M059J (cell line): ENCODE data around the gene ITGBL1. TPM values are rescaled to one million over a fixed set of nuclear protein-coding genes. Genes with fewer than 3 reads are reported as not detected.

Experiments
- DNase-seq: peaks from one replicate; pipeline ENCODE4 v3.0.0-alpha.2; 2012; ENCODE audit warnings: low read depth
- total RNA-seq: library from RNA; depleted of rRNA; stranded (reverse); fragments of >200 nt; shearing (Covaris generic); gene quantifications from 2 replicates; pipeline ENCODE4 v1.2.3, GENCODE V29; 2014; rRNA removed

ITGBL1 gene
- total RNA-seq, result 13.9 and 21.4 TPM in 2 replicates

GRCh38 chr13:101452519-101453485, at the start of gene ITGBL1:
TSS of gene ITGBL1 (plus strand) at chr13:101452675. CDS start at chr13:101452834, 159 bp downstream.
- peak; percentile 29 for DNase-seq

GRCh38 chr13:101406791-101407190, 45.7 kb upstream of the ITGBL1 start:
- DNase-seq, result no peak

GRCh38 chr13:101408154-101408553, 44.3 kb upstream of the ITGBL1 start:
- DNase-seq, result no peak

DNA sequence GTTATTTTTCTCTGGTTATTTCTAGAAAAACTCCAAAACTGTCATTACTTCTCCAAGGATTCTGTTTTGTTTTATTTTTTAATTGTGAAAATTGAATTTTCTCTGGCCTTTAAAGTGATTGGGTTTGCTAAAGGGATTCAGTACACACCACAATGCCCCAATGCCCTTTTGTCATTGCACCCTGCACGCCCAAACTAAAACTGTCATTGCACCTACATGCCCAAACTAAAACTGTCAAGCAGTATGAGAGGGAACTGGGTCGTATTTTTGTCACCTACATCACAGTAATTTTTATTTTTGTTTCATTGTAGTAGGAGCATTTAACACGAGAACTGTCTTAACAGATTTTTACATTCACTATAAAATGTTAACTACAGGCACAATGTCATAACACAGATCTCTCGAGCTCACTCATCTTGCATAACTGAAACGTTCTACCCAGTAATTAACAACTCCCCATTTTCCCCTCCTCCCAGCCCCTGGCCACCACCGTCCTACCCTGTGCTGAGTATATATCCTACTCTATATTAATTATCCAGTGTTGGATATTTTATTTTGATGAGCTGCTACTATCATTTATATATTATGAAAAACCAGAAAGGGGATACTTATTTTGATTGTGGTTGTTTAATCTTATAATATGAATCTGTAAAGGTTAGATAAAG, 43.4 kb upstream of the ITGBL1 start:
- DNase-seq, result no peak

DNA sequence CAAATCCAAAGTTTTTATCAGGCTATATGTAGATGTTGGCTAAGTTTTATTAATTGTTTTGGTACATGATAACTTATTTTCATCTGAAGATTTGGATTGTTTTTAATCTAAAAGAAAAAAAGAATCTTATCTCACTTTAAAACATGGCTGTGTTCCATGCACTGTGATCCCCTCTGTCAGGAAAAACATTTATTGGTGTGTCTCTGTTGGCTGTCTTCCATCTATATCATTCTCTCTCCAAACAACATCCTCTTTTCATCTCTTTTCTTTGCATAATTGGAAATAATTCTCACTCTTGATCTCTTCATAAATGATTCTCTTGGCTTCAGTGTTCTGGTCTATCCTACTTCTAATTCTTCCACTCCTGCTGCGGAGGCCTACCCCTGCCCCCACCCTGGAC, 40.4 kb upstream of the ITGBL1 start:
- no peak for DNase-seq

DNA sequence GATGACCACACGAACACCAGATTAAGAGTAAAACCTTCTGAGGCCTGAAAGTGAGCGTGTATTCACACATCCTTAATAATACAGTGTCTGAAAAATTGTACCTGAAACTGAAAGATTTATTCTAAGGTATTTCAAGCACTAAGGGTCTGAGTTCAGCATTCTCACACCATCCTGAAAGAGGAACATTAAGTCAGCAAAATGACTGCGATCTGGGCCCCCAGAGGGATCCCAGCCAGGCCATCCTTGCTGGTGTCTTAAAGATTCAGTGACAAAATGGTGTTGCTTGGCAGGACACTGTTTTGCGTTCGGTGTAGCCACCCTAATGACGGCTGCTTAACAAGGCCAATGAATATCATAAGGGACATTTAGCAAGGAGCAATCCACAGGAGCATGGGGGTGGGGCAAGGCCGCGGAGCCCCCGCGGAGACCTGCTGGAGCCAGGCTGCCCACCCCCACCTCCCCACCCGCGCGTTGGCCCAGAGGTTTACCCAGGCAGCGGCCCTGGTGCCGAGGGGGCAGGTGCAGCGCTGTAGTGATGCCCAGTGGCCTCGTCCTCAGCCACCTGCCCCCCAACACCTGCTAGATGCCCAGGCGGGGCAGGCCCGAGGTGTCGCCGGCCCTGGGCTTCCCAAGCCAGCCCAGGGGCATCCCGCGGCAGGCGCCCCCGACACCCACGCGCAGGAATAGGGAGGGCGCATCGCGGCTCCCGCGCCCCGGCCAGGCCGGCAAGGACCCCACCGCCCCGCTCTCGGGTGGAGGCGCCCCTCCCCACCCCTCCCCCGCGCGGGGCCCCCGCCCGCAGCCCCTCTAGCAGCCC, 36.9 kb upstream of the ITGBL1 start:
- DNase-seq, result no peak

GRCh38 chr13:101416181-101417042, 36.1 kb upstream of the ITGBL1 start, which contains the start of gene NALCN:
TSS of gene NALCN (minus strand) at chr13:101416508. CDS start at chr13:101399126, 17,382 bp downstream.
- peak; percentile 26 for DNase-seq

DNA sequence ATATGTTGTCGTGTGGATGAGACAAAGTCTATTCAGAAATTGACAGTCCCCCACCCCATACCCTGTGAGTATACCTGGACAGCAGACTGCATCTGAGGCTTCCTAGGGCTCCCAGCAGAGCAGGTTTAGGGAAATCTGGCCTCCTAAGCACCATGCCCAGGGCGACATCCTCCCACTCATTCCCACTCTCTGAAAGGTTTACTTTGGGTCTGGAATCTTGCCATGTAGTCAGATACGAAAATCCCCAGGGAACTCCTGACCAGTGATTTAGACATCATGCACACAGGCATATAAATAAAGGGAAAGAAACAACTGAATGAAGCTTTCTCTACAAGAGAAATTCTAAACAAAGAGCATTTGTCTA, 35.5 kb upstream of the ITGBL1 start:
- peak; percentile 74 for DNase-seq

- no peak for DNase-seq
These were observed 35.0 kb upstream of the ITGBL1 start for GRCh38 chr13:101417501-101417900.

- no peak for DNase-seq
These were observed 28.6 kb upstream of the ITGBL1 start for GRCh38 chr13:101423872-101424271.

DNA sequence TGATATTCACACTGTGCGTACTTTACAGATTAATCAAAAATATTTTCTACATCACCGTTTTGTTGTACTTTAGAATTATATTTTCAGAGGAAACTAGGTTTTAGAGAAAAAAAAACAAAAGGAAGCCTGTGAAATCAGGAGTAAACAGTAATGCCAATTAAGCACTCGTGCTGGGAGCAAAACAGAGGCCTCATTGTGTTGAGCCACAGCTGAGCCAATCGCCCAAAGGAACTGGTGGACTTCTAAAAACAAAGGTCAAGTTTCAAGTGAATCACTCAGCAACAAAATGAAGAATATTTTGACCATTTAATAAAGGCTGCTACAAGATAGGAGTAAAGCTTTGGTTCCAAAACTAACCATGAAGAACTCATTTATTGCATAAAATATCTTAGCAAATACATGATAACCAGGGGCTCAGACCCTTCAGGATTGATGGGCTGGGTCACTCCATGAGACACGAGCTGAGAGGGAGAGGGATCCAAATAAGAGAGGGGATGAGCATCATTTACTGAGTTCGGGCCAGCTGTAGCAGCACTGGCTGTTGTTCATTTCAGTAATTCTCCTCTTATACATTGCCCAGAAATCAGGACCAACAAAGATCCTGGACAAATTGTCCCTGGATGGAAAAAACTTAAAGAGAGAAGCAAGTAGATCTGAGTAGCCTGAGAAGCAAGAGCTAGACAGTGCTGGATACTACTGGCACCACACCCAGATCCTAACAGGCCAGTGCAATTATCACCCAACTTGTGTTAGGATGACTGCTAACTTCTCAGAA, 27.9 kb upstream of the ITGBL1 start:
- DNase-seq, result peak; percentile 53

GRCh38 chr13:101425156-101425471, 27.4 kb upstream of the ITGBL1 start:
- no peak for DNase-seq

DNA sequence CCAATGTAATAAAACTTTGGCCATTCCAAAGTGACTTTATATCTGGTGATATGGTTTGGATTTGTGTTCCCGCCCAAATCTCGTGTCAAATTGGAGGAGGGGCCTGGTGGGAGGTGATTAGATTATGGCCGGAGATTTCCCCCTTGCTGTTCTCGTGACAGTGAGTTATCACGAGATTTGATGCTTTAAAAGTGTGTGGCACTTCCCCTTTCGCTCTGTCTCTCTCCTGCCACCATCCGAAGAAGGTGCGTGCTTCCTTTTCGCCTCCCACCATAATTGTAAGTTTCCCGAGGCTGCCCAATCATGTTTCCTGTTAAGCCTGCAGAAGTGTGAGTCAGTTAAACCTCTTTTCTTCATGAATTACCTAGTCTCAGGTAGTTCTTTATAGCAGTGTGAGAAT, 26.9 kb upstream of the ITGBL1 start:
- no peak for DNase-seq

DNA sequence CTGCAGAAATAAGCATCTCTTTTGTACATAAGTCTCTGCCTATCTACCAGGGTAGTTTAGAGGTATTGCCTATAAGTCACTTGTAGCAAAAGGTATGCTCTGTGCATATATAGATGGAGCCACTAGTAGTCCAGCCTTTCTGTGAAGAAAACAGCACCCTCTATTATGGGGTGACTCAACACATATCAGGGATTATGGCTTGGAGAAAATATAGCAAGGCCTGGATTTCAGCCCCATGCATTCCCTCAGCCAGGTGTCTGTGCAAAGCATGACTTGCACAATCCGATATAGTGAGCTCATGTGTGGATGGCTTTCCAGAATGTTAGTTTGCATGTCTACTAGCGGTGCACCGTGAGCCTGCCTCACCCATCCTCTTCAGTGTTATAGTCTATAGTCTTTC, 22.7 kb upstream of the ITGBL1 start:
- no peak for DNase-seq

GRCh38 chr13:101433895-101434294, 18.6 kb upstream of the ITGBL1 start:
- DNase-seq, result no peak

GRCh38 chr13:101434486-101434885, 18.0 kb upstream of the ITGBL1 start:
- no peak for DNase-seq

DNA sequence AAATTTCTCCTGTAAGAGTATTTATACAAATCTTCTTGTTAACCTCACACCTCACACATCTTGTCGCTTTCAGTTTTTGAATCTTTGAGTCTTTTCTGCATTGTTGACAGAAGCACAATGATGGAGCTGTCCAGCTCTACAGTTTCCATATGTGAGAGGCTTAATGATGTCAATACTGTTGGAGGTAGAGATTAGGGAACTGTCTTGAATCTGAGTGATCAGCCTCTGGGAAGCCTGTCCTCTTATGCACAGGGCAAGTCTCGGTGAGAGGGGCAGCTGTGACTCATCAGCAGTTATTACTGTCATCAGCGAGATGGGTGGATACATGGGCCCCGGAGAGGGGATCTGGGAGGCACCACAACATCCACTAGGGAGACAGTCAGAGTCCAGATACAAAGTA, 4.6 kb upstream of the ITGBL1 start:
- no peak for DNase-seq

DNA sequence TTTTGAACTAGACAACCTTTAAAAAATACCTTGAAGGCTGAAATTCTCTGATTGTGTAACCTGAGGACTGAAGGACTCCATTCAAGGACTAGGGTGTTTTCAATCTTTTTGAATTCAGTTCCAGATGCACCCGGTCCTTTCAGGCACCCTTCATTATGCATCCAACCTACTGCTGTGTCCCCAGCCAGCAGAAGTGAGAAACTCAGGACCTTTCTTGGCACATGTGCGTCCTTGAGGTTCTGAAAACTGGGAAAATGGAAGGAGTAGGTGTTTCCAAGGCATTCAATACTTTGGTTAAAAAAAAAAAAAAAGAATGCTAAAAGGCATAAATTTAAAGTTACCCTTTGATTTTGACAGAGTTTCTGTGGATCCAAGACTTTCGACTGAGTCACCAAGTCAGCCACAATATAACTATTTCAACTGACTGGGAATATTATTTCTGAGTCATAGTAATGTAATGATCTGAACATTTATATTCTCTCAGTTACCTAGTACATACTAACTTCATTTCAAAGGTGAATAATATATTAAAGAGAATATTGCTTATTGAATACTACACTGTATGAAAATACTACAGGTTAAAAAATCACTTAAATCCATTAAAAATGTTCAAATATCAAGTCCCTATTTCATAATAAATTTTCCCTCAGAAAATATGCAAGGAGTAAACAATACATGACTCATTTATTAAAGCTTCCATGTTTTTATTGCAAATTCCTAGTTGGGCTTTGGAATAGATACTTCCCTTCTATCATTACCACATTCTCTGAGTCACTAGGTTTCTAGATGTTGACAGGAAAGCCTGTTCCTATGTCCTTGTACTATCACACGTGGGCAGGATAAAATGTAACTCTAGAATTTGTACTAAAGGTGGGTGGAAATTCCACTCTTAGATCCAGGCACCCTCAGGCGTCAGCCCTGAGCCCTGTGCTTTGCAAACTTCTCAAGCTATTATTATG, 2.4 kb upstream of the ITGBL1 start:
- DNase-seq, result peak; percentile 90

- no peak for DNase-seq
These were observed 1.7 kb upstream of the ITGBL1 start for GRCh38 chr13:101450749-101451130.
